BJ (cell line): Measurements from ENCODE around the gene SUGCT. TPM values are rescaled to one million over a fixed set of nuclear protein-coding genes. Genes with fewer than 3 reads are reported as not detected.
A peak's percentile ranks its signal among the peaks of the same experiment; 100 is the strongest.

Source experiments
- CTCF ChIA-PET: fragments of 350-600 bp; formaldehyde crosslinking; extraction: SDS; loops from one replicate; lab custom pipeline; 2021; ENCODE audit warnings: antibody characterized with exemption, inconsistent platforms; lab: Yijun Ruan, JAX
- POLR2A ChIA-PET: fragments of 300-600 bp; sonication (Branson Sonifier 250); formaldehyde crosslinking; extraction: SDS; loops from one replicate; lab custom pipeline; 2021; ENCODE audit warnings: antibody characterized with exemption; lab: Charles Lee
- DNase-seq: peaks from one replicate; pipeline ENCODE4 v3.0.0-alpha.2; 2011; ENCODE audit warnings: low read depth
- H3K27me3 ChIP-seq: 2 replicates; pipeline ENCODE4 v1.6.0; 2011; ENCODE audit warnings: low read length; ENCODE audit not compliant: control insufficient read depth, insufficient read depth
- H3K36me3 ChIP-seq: 2 replicates; pipeline ENCODE4 v1.5.1; 2011; ENCODE audit warnings: low read length; ENCODE audit not compliant: control insufficient read depth, insufficient read depth
- H3K4me3 ChIP-seq: 2 replicates; pipeline ENCODE4 v1.5.1; 2011; ENCODE audit warnings: low read depth, mild to moderate bottlenecking, control low read depth, low read length
- CTCF ChIP-seq: IDR thresholded peaks from 2 replicates; pipeline ENCODE4 v1.5.1; 2011; ENCODE audit warnings: low read depth, mild to moderate bottlenecking, control low read depth, inconsistent platforms, low read length, moderate library complexity; ENCODE audit not compliant: insufficient read depth
- polyA plus RNA-seq: library from polyadenylated mRNA; depleted of rRNA; stranded (reverse); fragments of >200 nt; gene quantifications from 2 replicates; pipeline ENCODE4 v1.2.3, GENCODE V29; 2011

Gene SUGCT
- polyA plus RNA-seq, 1 experiment = 10.6 TPM

GRCh38 chr7:40706829-40707228, 572.0 kb downstream of the SUGCT start:
- Histone ChIP-seq H3K27me3 (no peaks in the 10 kb centered on the region), H3K36me3 (no peaks in the 10 kb centered on the region), H3K4me3 (no peak overlapping the region)
- ChIA-PET POLR2A (no interaction called here), CTCF (no interaction called here)
- DNase-seq = no peak
- TF ChIP-seq CTCF = no peak

GRCh38 chr7:40709062-40709964, 574.5 kb downstream of the SUGCT start:
- no peak for TF ChIP-seq CTCF
- ChIA-PET CTCF (no interaction called here), POLR2A (no interaction called here)

GRCh38 chr7:40711706-40712105, 576.9 kb downstream of the SUGCT start:
- Histone ChIP-seq H3K27me3 (no peaks in the 10 kb centered on the region), H3K36me3 (no peaks in the 10 kb centered on the region), H3K4me3 (no peak overlapping the region)
- DNase-seq = no peak
- TF ChIP-seq CTCF = no peak
- POLR2A ChIA-PET = no interaction called here
- CTCF ChIA-PET = interaction anchor here (0.6 kb wide), 1 partner anchor 36 kb away, joined by 3 read pairs; no protein-coding TSS in a partner anchor

More at GRCh38 chr7:40709062-40709964, 574.5 kb downstream of the SUGCT start:
- H3K4me3 ChIP-seq = no peak overlapping the region
- no peaks in the 10 kb centered on the region for H3K27me3 ChIP-seq
- H3K36me3 ChIP-seq = no peaks in the 10 kb centered on the region
- DNase-seq = no peak

GRCh38 chr7:40714363-40715052, 579.7 kb downstream of the SUGCT start:
- Histone ChIP-seq H3K36me3 (no peaks in the 10 kb centered on the region), H3K27me3 (no peaks in the 10 kb centered on the region), H3K4me3 (no peak overlapping the region)
- CTCF ChIA-PET = interaction anchor here (1.3 kb wide), 1 partner anchor 10 kb away, joined by 3 read pairs; no protein-coding TSS in a partner anchor
- DNase-seq = peak; percentile 75
- POLR2A ChIA-PET = no interaction called here
- no peak for TF ChIP-seq CTCF

- no peak for TF ChIP-seq CTCF
- Histone ChIP-seq H3K27me3 (no peaks in the 10 kb centered on the region), H3K36me3 (no peaks in the 10 kb centered on the region), H3K4me3 (no peak overlapping the region)
- no peak for DNase-seq
- ChIA-PET CTCF (interaction anchor here (1.3 to 1.5 kb wide), 2 partner anchors 10 to 93 kb away, joined by 3 read pairs; no protein-coding TSS in a partner anchor), POLR2A (no interaction called here)
Observed at GRCh38 chr7:40715053-40715430, 580.2 kb downstream of the SUGCT start.
